PC-3 (cell line): Measurements from ENCODE around the gene APOA4.

Experiments
- EZH2 ChIP-seq: fragments of 300-600 bp; sonication (generic); IDR thresholded peaks from one replicate; pipeline ENCODE4 v1.6.1; 2017; ENCODE audit warnings: antibody characterized with exemption, mild to moderate bottlenecking, low read length; ENCODE audit not compliant: unreplicated experiment
- EZH2phosphoT487 ChIP-seq: fragments of 300-600 bp; sonication (generic); IDR thresholded peaks from 2 replicates; pipeline ENCODE4 v1.6.1; 2018; ENCODE audit warnings: mild to moderate bottlenecking, antibody characterized with exemption, low read length, borderline replicate concordance
- TF ChIP-seq, protein P1 (sequence below): fragments of 300-600 bp; sonication (generic); conservative IDR thresholded peaks from 2 replicates; pipeline ENCODE4 v1.5.1; 2017; ENCODE audit warnings: antibody characterized with exemption, low read depth, mild to moderate bottlenecking, low read length

DNA sequence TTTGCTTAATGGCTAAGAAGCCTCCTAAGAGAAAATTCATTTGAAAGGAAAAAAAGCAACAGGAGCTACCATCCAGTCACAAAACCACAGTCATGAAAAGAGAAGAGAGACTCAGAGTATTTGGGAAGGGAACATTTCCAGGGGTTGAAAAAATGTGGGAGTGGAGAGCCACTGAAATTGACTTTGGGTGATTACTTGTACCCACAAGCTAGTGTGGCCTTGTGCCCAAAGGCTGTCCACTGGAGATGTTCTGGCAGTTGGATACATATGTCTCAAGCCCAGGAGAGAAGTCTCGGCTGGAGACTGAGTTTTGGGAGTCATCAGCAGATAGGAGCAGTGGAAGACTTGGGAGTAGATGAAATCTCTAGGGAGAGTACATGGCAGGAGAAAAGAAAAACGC, 28.3 kb downstream of the APOA4 start:
- TF ChIP-seq, protein P1, sequence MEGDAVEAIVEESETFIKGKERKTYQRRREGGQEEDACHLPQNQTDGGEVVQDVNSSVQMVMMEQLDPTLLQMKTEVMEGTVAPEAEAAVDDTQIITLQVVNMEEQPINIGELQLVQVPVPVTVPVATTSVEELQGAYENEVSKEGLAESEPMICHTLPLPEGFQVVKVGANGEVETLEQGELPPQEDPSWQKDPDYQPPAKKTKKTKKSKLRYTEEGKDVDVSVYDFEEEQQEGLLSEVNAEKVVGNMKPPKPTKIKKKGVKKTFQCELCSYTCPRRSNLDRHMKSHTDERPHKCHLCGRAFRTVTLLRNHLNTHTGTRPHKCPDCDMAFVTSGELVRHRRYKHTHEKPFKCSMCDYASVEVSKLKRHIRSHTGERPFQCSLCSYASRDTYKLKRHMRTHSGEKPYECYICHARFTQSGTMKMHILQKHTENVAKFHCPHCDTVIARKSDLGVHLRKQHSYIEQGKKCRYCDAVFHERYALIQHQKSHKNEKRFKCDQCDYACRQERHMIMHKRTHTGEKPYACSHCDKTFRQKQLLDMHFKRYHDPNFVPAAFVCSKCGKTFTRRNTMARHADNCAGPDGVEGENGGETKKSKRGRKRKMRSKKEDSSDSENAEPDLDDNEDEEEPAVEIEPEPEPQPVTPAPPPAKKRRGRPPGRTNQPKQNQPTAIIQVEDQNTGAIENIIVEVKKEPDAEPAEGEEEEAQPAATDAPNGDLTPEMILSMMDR, result no peak
- TF ChIP-seq EZH2phosphoT487 (no peak), EZH2 (no peak)
